T-helper 1 cell treated with Interleukin-12 subunit alpha and Interleukin-12 subunit beta and Interleukin-4 antibody, amounts not matched to agents 30 μg/mL and 1 μg/mL, for 36 hours (primary cell): ENCODE data around the gene GNG5.
"Not testable (repeated sequence)": the region's sequence is repeated elsewhere in the genome, so short reads cannot be mapped to it uniquely, and the experiment has no call there.

ENCODE experiments used
- H3K27ac Mint-ChIP-seq: one replicate; pipeline ENCODE4 v1.8.0; 2021; ENCODE audit warnings: mild to moderate bottlenecking, mixed read lengths
- H3K27me3 Mint-ChIP-seq: one replicate; pipeline ENCODE4 v1.8.0; 2021; ENCODE audit warnings: low read depth, mixed read lengths
- H3K36me3 Mint-ChIP-seq: one replicate; pipeline ENCODE4 v1.8.0; 2021; ENCODE audit warnings: low read depth, mixed read lengths
- H3K4me1 Mint-ChIP-seq: one replicate; pipeline ENCODE4 v1.8.0; 2021; ENCODE audit warnings: low read depth, mixed read lengths
- H3K4me3 Mint-ChIP-seq: one replicate; pipeline ENCODE4 v1.8.0; 2021; ENCODE audit warnings: mild to moderate bottlenecking, moderate library complexity, mixed read lengths
- H3K9me3 Mint-ChIP-seq: one replicate; pipeline ENCODE4 v1.8.0; 2021; ENCODE audit warnings: mixed read lengths

The GNG5 gene

DNA sequence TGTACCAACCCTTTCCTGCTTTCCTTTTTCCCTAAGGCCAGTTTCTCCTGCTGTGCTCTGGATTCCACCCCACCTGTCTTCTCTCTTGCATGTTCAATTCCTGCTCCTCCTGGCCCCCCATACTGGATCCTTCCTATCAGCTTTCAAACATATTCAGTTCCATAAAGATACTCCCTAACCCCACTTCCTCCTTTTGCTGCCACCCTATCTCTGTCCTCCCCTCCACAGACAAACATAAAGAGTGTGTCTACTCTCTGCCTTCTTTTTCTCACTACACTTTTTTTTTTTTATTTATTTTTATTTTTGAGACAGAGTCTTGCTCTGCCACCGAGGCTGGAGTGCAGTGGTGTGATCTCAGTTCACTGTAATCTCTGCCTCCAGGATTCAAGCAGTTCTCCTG is 44.3 kb downstream of the GNG5 start:
- no peaks in the 10 kb centered on the region for H3K36me3 Mint-ChIP-seq
- no peak overlapping the region for H3K27ac Mint-ChIP-seq
- no peaks in the 10 kb centered on the region for H3K4me1 Mint-ChIP-seq
- peaks cover 36% of the 10 kb centered on the region for H3K27me3 Mint-ChIP-seq
- no peaks in the 10 kb centered on the region for H3K9me3 Mint-ChIP-seq
- H3K4me3 Mint-ChIP-seq, result no peak overlapping the region

DNA sequence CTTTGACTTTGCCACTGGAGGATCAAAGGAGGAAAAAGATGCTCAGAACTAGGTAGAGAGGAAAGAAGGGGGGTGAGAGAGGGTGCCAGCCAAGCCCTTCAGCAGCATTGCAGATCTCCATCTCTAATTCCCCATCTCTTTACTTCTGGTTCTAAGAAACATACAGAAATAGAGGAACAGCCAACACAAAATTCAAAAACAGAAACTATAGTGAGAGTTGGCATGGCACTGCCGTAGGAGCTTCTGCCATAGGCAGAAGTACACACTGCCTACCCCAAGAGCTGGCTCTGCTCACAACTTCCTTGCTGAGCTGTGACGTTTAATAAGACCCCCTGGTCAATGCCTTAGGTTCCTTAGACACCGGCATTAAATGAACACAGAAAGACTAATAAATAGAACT is 53.9 kb downstream of the GNG5 start:
- Mint-ChIP-seq H3K36me3 (no peaks in the 10 kb centered on the region), H3K27me3 (peaks cover 31% of the 10 kb centered on the region), H3K9me3 (no peaks in the 10 kb centered on the region), H3K4me3 (no peak overlapping the region), H3K4me1 (peaks cover 2% of the 10 kb centered on the region), H3K27ac (no peak overlapping the region)

DNA sequence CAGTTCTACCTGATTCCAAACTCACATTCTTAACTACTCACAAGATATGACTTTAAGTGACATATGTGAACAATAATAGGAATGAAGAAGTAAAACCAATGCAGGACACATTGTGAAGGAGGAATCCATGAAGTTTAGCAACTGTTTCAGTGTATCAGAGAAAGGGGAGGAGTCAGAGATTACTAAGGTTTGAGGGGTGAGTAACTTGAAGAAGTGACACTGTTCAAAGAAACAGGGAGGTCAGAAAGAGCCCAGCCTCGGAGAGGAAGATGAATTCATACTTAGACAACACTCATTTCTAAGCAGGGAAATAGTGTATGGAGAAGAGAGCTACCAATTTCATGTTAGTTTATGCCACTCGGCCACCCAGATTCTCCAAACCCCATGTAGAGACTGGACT is 55.5 kb downstream of the GNG5 start:
- Mint-ChIP-seq H3K4me1 (peaks cover 2% of the 10 kb centered on the region), H3K27me3 (peaks cover 31% of the 10 kb centered on the region)

DNA sequence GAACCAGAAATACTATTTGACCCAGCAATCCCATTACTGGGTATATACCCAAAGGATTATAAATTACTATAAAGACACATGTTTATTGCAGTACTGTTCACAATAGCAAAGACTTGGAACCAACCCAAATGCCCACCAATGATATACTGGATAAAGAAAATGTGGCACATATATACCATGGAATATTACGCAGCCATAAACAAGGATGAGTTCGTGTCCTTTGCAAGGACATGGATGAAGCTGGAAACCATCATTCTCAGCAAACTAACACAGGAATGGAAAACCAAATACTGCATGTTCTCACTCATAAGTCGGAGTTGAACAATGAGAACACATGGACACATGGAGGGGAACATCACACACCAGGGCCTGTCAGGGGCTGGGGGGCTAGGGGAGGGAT is 57.7 kb downstream of the GNG5 start:
- not testable (repeated sequence) for H3K27ac Mint-ChIP-seq
- H3K27me3 Mint-ChIP-seq, result peaks cover 27% of the 10 kb centered on the region

More for the DNA sequence above, 55.5 kb downstream of the GNG5 start:
- Mint-ChIP-seq H3K36me3 (peaks cover 2% of the 10 kb centered on the region), H3K4me3 (no peak overlapping the region), H3K27ac (no peak overlapping the region), H3K9me3 (peaks cover 9% of the 10 kb centered on the region)

More for the DNA sequence above, 57.7 kb downstream of the GNG5 start:
- not testable (repeated sequence) for H3K4me1 Mint-ChIP-seq, H3K36me3 Mint-ChIP-seq, H3K4me3 Mint-ChIP-seq
- peaks cover 17% of the 10 kb centered on the region for H3K9me3 Mint-ChIP-seq
